ENCODE results near the gene DNER. TPM values are rescaled to one million over a fixed set of nuclear protein-coding genes. Genes with fewer than 3 reads are reported as not detected.
"Not testable (repeated sequence)": the region's sequence is repeated elsewhere in the genome, so short reads cannot be mapped to it uniquely, and the experiment has no call there.

DNER gene
- total RNA-seq, 1 experiment from 2014 or later: 0.28 TPM

- no peaks in the 10 kb centered on the region for H3F3A ChIP-seq (ENCODE audit: insufficient read depth, low read depth)
- no TSS peak for BruUV-seq (replicated peaks)
- no peak overlapping the region for H3K4me2 ChIP-seq
- no peaks in the 10 kb centered on the region for H3K36me3 ChIP-seq (ENCODE audit: low read depth)
- no peaks in the 10 kb centered on the region for H3K9me2 ChIP-seq (ENCODE audit: insufficient read depth)
- no peaks in the 10 kb centered on the region for H4K20me1 ChIP-seq (ENCODE audit: insufficient read depth)
- no peak overlapping the region for H2AFZ ChIP-seq
- no peak for DNase-seq
- CTCF ChIA-PET: no interaction called here
- H3K79me2 ChIP-seq (ENCODE audit: low read depth): no peaks in the 10 kb centered on the region
- no peaks in the 10 kb centered on the region for H3K9me3 ChIP-seq (ENCODE audit: insufficient read depth, low read depth)
- TF ChIP-seq CTCF (conservative IDR thresholded peaks at IDR 0.05) (no peak), EZH2 (IDR thresholded peaks at IDR 0.05; ENCODE audit: low read depth) (no peak)
- no peak overlapping the region for H3K4me3 ChIP-seq
- H3K27ac ChIP-seq: no peak overlapping the region
- H3K27me3 ChIP-seq (ENCODE audit: insufficient read depth, low read depth): no peaks in the 10 kb centered on the region
- intact Hi-C loops (cut with micrococcal nuclease; ENCODE audit: unreplicated experiment): no loop called here
- POLR2A ChIA-PET (ENCODE audit: unreplicated experiment): no interaction called here
- no peaks in the 10 kb centered on the region for H3K4me1 ChIP-seq (replicated peaks; ENCODE audit: insufficient read depth)
Observed at GRCh38 chr2:229725716-229726574, 11.6 kb upstream of the DNER start.

GRCh38 chr2:229723192-229723591, 8.8 kb upstream of the DNER start:
- H3K9me3 ChIP-seq (ENCODE audit: insufficient read depth, low read depth); H3K4me3 ChIP-seq; intact Hi-C loops (cut with micrococcal nuclease; ENCODE audit: unreplicated experiment); H3K36me3 ChIP-seq (ENCODE audit: low read depth); H3K4me1 ChIP-seq (replicated peaks; ENCODE audit: insufficient read depth); H2AFZ ChIP-seq; BruUV-seq (replicated peaks); H3F3A ChIP-seq (ENCODE audit: insufficient read depth, low read depth); H3K9me2 ChIP-seq (ENCODE audit: insufficient read depth); H3K79me2 ChIP-seq (ENCODE audit: low read depth); POLR2A ChIA-PET (ENCODE audit: unreplicated experiment); DNase-seq; H4K20me1 ChIP-seq (ENCODE audit: insufficient read depth); H3K27ac ChIP-seq; H3K4me2 ChIP-seq; CTCF ChIA-PET; H3K27me3 ChIP-seq (ENCODE audit: insufficient read depth, low read depth): not testable (repeated sequence)

- ChIA-PET POLR2A (ENCODE audit: unreplicated experiment) (interaction anchor here (0.7 kb wide), 1 partner anchor 931 kb away, joined by 5 read pairs; no protein-coding TSS in a partner anchor), CTCF (no interaction called here)
- DNase-seq: no peak
- Histone ChIP-seq H3F3A (ENCODE audit: insufficient read depth, low read depth) (no peaks in the 10 kb centered on the region; the same call in 1 of the 2 replicates), H3K9me3 (ENCODE audit: insufficient read depth, low read depth) (no peaks in the 10 kb centered on the region), H2AFZ (no peak overlapping the region), H3K79me2 (ENCODE audit: low read depth) (no peaks in the 10 kb centered on the region), H3K4me1 (replicated peaks; ENCODE audit: insufficient read depth) (no peaks in the 10 kb centered on the region), H3K9me2 (ENCODE audit: insufficient read depth) (no peaks in the 10 kb centered on the region), H3K27ac (no peak overlapping the region), H3K27me3 (ENCODE audit: insufficient read depth, low read depth) (no peaks in the 10 kb centered on the region), H3K4me3 (no peak overlapping the region), H3K36me3 (ENCODE audit: low read depth) (no peaks in the 10 kb centered on the region), H3K4me2 (no peak overlapping the region), H4K20me1 (ENCODE audit: insufficient read depth) (no peaks in the 10 kb centered on the region)
- no TSS peak for BruUV-seq (replicated peaks)
- intact Hi-C loops (cut with micrococcal nuclease; ENCODE audit: unreplicated experiment): loop anchor here (5.0 to 10.0 kb wide), 3 partner anchors 135 to 1035 kb away; no protein-coding TSS in a partner anchor
- TF ChIP-seq EZH2 (IDR thresholded peaks at IDR 0.05; ENCODE audit: low read depth) (no peak), CTCF (conservative IDR thresholded peaks at IDR 0.05) (no peak)
Observed at GRCh38 chr2:229719926-229720647, 5.7 kb upstream of the DNER start.
